Neutrophil (primary cell): ENCODE results near the gene TNFRSF18.

ENCODE experiments used
- H3K27ac ChIP-seq: fragments of 200-600 bp; sonication (generic); 2 replicates; pipeline ENCODE4 v1.5.1; 2016; ENCODE audit warnings: mild to moderate bottlenecking, moderate library complexity
- H3K27me3 ChIP-seq: fragments of 200-600 bp; sonication (generic); 2 replicates; pipeline ENCODE4 v1.6.0; 2016; ENCODE audit warnings: mild to moderate bottlenecking
- H3K36me3 ChIP-seq: fragments of 200-600 bp; sonication (generic); 2 replicates; pipeline ENCODE4 v1.5.1; 2017
- H3K4me1 ChIP-seq, 2 experiments: fragments of 200-600 bp in 1 of 2; sonication (generic) in 1 of 2; 1 replicate in 1 of 2; 2 replicates in 1 of 2; pipeline versions ENCODE4 v1.5.1 to v1.6.1; 2013 to 2016; ENCODE audit warnings: low read depth in 1 of 2, low read length in 1 of 2, mild to moderate bottlenecking in 1 of 2, moderate library complexity in 1 of 2; ENCODE audit not compliant: control insufficient read depth in 1 of 2, insufficient read depth in 1 of 2
- H3K4me3 ChIP-seq, 2 experiments: fragments of 200-600 bp in 1 of 2; sonication (generic) in 1 of 2; 1 replicate in 1 of 2; 2 replicates in 1 of 2; pipeline ENCODE4 v1.5.1; 2013 to 2016; ENCODE audit warnings: low read depth in 1 of 2, low read length in 1 of 2, mild to moderate bottlenecking in 1 of 2, moderate library complexity in 1 of 2
- H3K9me3 ChIP-seq: fragments of 200-600 bp; sonication (generic); 2 replicates; pipeline ENCODE4 v1.5.1; 2016
- TF ChIP-seq, protein P1 (sequence below): fragments of 200-600 bp; sonication (generic); IDR thresholded peaks from 2 replicates; pipeline ENCODE4 v1.5.1; 2016; ENCODE audit warnings: antibody characterized with exemption

The TNFRSF18 gene, protein sequence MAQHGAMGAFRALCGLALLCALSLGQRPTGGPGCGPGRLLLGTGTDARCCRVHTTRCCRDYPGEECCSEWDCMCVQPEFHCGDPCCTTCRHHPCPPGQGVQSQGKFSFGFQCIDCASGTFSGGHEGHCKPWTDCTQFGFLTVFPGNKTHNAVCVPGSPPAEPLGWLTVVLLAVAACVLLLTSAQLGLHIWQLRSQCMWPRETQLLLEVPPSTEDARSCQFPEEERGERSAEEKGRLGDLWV

GRCh38 chr1:1206376-1206965 lies at the start of gene TNFRSF18:
Gene TNFRSF18, minus strand, starts transcription at chr1:1206592. Its CDS starts 21 bp downstream, at chr1:1206571.
- Histone ChIP-seq H3K27ac (no peak within 1 kb of the TSS), H3K4me3 (no peak within 1 kb of the TSS), H3K36me3 (no peaks in the 10 kb centered on the region), H3K27me3 (peaks cover 96% of the 10 kb centered on the region), H3K4me1 (peaks cover 0 to under 1% of the 10 kb centered on the region in 2 experiments), H3K9me3 (no peaks in the 10 kb centered on the region)
- TF ChIP-seq, protein P1, sequence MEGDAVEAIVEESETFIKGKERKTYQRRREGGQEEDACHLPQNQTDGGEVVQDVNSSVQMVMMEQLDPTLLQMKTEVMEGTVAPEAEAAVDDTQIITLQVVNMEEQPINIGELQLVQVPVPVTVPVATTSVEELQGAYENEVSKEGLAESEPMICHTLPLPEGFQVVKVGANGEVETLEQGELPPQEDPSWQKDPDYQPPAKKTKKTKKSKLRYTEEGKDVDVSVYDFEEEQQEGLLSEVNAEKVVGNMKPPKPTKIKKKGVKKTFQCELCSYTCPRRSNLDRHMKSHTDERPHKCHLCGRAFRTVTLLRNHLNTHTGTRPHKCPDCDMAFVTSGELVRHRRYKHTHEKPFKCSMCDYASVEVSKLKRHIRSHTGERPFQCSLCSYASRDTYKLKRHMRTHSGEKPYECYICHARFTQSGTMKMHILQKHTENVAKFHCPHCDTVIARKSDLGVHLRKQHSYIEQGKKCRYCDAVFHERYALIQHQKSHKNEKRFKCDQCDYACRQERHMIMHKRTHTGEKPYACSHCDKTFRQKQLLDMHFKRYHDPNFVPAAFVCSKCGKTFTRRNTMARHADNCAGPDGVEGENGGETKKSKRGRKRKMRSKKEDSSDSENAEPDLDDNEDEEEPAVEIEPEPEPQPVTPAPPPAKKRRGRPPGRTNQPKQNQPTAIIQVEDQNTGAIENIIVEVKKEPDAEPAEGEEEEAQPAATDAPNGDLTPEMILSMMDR: no peak

DNA sequence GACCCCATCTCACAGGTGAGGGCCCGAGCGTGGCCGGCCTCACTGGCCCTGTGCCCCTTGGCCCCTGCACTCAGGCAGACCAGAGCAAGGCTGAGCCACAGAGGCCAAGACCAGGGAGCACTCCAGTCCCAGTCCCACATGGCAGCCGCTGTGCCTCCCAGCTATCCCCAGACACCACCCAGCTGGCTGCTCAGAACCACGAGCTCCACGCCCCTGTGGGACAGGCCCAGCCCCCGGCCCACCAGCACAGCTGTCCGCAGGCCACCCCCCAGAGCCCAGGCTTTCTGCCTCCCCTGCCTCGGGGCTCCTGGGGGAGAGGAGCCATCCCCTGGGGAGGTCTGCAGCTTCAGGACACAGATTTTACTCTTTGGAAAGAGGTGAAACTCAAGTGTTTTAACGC lies 49.2 kb upstream of the TNFRSF18 start:
- Histone ChIP-seq H3K27ac (no peak overlapping the region), H3K4me1 (no peaks in the 10 kb centered on the region), H3K36me3 (peaks cover 92% of the 10 kb centered on the region), H3K9me3 (no peaks in the 10 kb centered on the region), H3K4me3 (no peak overlapping the region), H3K27me3 (no peaks in the 10 kb centered on the region)
- TF ChIP-seq, protein P1: no peak

DNA sequence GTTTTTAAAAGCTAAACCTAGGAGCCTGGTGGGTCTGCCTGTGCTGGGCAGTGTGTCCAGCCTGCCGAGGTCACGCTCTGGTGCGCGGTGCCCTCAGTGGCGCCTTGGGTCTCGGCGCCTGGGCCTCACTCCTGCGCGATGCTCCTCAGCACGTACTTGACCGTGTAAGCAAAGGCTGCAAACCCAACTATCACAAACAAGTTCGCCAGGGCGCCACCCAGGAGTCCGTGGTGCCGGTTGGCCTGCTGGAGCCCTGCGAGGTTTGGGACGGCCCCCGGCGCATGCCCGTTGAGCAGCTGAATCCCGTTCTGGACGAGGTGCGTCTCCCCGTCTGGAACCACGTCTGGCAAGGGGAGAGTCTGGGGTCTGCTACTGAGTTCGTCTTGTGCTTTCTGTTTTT lies 48.7 kb upstream of the TNFRSF18 start:
- Histone ChIP-seq H3K9me3 (no peaks in the 10 kb centered on the region), H3K27ac (no peak overlapping the region), H3K27me3 (no peaks in the 10 kb centered on the region), H3K4me1 (no peaks in the 10 kb centered on the region), H3K4me3 (no peak overlapping the region), H3K36me3 (peaks cover 89% of the 10 kb centered on the region)
- TF ChIP-seq, protein P1: no peak

- TF ChIP-seq, protein P1: no peak
- Histone ChIP-seq H3K36me3 (peaks cover 84% of the 10 kb centered on the region), H3K4me3 (no peak overlapping the region)
These were observed 48.2 kb upstream of the TNFRSF18 start for GRCh38 chr1:1254667-1254998.

DNA sequence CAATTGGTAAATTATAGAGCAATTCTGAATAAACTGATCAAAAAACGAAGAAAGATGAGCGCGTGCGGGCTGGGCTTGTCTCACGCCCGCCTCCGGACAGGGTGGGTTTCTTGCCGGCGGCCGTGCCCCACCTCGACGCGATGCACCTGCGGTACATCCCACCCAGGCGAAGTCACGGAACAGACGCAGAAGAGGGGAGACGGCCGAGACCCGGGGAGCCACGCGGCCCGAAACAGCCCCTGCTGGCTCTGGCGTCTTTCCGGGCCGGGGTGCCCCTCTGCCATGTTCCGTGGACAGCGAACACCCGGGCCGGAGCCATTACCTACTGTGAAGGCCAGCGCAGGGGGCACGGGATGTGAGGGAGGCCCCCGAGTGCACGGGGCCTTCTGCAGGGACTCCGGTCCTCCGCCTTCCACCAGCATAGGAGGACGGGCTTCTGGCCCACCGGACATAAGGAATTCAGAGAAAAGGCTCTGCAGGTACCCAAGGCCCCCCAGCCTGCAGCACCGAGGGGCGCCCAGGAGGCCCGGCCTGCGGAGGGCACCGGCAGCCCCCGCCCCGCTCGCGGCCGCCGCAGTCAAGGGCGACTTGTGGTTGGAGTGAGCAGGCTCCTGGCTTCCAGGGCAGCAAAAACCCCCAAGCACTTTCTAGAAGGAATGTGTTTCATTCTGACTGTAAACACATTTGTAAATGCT lies 47.7 kb upstream of the TNFRSF18 start:
- Histone ChIP-seq H3K36me3 (peaks cover 79% of the 10 kb centered on the region), H3K9me3 (no peaks in the 10 kb centered on the region), H3K4me3 (no peak overlapping the region), H3K27me3 (no peaks in the 10 kb centered on the region), H3K27ac (no peak overlapping the region), H3K4me1 (no peaks in the 10 kb centered on the region)
- TF ChIP-seq, protein P1: no peak

More at GRCh38 chr1:1254667-1254998, 48.2 kb upstream of the TNFRSF18 start:
- H3K27me3 ChIP-seq: no peaks in the 10 kb centered on the region
- H3K4me1 ChIP-seq: no peaks in the 10 kb centered on the region
- H3K9me3 ChIP-seq: no peaks in the 10 kb centered on the region
- H3K27ac ChIP-seq: no peak overlapping the region
